ENCODE measurements around the gene PTPN13.

PTPN13 gene

DNA sequence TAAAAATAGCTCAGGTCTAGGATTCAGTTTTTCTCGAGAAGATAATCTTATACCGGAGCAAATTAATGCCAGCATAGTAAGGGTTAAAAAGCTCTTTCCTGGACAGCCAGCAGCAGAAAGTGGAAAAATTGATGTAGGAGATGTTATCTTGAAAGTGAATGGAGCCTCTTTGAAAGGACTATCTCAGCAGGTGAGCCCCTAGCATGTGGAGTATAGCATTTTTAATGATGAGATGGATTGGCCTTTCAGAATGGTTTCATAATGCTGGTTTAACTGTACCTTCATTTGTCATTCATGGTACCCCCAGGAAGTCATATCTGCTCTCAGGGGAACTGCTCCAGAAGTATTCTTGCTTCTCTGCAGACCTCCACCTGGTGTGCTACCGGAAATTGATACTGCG, 175.7 kb downstream of the PTPN13 start:
- no peak for DNase-seq (ENCODE audit: low read depth)
- TF ChIP-seq, protein P1, sequence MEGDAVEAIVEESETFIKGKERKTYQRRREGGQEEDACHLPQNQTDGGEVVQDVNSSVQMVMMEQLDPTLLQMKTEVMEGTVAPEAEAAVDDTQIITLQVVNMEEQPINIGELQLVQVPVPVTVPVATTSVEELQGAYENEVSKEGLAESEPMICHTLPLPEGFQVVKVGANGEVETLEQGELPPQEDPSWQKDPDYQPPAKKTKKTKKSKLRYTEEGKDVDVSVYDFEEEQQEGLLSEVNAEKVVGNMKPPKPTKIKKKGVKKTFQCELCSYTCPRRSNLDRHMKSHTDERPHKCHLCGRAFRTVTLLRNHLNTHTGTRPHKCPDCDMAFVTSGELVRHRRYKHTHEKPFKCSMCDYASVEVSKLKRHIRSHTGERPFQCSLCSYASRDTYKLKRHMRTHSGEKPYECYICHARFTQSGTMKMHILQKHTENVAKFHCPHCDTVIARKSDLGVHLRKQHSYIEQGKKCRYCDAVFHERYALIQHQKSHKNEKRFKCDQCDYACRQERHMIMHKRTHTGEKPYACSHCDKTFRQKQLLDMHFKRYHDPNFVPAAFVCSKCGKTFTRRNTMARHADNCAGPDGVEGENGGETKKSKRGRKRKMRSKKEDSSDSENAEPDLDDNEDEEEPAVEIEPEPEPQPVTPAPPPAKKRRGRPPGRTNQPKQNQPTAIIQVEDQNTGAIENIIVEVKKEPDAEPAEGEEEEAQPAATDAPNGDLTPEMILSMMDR (IDR thresholded peaks at IDR 0.05; ENCODE audit: control insufficient read depth, insufficient read depth, low read depth, low read length, missing control alignments): no peak
- no peak overlapping the region for H3K4me3 ChIP-seq (ENCODE audit: control insufficient read depth, low read depth, low read length)

DNA sequence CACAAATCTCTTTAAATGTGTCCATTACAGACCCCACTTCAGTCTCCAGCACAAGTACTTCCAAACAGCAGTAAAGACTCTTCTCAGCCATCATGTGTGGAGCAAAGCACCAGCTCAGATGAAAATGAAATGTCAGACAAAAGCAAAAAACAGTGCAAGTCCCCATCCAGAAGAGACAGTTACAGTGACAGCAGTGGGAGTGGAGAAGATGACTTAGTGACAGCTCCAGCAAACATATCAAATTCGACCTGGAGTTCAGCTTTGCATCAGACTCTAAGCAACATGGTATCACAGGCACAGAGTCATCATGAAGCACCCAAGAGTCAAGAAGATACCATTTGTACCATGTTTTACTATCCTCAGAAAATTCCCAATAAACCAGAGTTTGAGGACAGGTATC, 177.0 kb downstream of the PTPN13 start:
- no peak overlapping the region for H3K4me3 ChIP-seq (ENCODE audit: control insufficient read depth, low read depth, low read length)
- TF ChIP-seq, protein P1 (IDR thresholded peaks at IDR 0.05; ENCODE audit: control insufficient read depth, insufficient read depth, low read depth, low read length, missing control alignments): no peak
- no peak for DNase-seq (ENCODE audit: low read depth)

GRCh38 chr4:86775061-86775460, 180.9 kb downstream of the PTPN13 start:
- no peak overlapping the region for H3K4me3 ChIP-seq (ENCODE audit: control insufficient read depth, low read depth, low read length)
- no peak for DNase-seq (ENCODE audit: low read depth)
- TF ChIP-seq, protein P1 (IDR thresholded peaks at IDR 0.05; ENCODE audit: control insufficient read depth, insufficient read depth, low read depth, low read length, missing control alignments): no peak

DNA sequence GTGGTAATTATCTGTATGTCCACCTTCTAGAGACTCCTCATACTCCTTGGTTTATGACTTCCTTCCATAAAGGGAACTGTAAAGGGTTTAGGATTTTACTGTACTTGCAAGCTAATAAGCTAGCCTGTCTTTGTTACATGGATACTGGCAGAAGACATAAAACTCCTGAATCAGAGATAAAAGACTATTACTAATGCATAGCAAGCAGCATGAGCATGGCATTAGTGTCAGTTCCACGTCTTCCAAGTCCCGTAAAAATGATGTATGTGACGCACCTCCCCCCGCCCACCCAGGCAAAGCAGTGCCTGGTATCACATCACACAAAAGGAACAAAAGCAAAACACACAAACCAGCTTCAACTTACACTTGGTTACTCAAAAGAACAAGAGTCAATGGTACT, 184.1 kb downstream of the PTPN13 start:
- H3K4me3 ChIP-seq (ENCODE audit: control insufficient read depth, low read depth, low read length): no peak overlapping the region
- TF ChIP-seq, protein P1 (IDR thresholded peaks at IDR 0.05; ENCODE audit: control insufficient read depth, insufficient read depth, low read depth, low read length, missing control alignments): no peak
- DNase-seq (ENCODE audit: low read depth): no peak

DNA sequence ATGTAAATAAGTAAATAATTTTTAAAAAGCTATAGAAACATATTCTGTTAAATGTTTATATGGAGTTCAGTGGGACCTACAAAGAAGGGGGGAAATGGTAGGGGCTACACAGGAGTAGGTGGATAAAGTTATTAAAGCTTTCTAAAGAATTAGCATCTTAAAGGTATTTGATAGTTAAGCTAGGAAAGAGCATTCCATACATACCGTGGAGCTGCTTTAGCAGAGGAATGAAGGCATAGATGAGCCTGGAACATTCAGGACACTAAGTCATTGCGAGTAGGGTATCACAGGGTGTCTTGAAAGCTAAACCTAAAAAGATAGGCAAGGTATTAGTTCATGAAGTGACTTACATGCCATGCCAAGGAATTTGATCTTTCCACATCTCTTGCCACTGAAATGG, 194.7 kb downstream of the PTPN13 start:
- TF ChIP-seq, protein P1 (IDR thresholded peaks at IDR 0.05; ENCODE audit: control insufficient read depth, insufficient read depth, low read depth, low read length, missing control alignments): no peak
- no peak overlapping the region for H3K4me3 ChIP-seq (ENCODE audit: control insufficient read depth, low read depth, low read length)
- DNase-seq (ENCODE audit: low read depth): no peak

DNA sequence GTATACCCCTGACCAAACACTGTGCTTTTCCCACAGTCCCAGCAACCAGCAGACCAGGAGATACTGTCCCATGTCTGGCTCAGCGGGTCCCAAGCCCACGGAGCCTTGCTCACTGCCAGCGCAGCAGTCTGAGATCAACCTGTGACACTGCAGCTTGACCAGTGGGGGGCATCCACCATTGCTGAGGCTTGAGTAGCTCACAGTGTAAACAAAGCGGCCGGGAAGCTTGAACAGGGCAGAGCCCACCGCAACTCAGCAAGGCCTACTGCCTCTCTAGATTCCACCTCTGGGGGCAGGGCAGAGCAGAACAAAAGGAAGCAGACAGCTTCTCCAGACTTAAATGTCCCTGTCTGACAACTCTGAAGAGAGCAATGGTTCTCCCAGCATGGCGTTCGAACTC, 197.0 kb downstream of the PTPN13 start:
- no peak overlapping the region for H3K4me3 ChIP-seq (ENCODE audit: control insufficient read depth, low read depth, low read length)
- TF ChIP-seq, protein P1 (IDR thresholded peaks at IDR 0.05; ENCODE audit: control insufficient read depth, insufficient read depth, low read depth, low read length, missing control alignments): no peak
- no peak for DNase-seq (ENCODE audit: low read depth)

DNA sequence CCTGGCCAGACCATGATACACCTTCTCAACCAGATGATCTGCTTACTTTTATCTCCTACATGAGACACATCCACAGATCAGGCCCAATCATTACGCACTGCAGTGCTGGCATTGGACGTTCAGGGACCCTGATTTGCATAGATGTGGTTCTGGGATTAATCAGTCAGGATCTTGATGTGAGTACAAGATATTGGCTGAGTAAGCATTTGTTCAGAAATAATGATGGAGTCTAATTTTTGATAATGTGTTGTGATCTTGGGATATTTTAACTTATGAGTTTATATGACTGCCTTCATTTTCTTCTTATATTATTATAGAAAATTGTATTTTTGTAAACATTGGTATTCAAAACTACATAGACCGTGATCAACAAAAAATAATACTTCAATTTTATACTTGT, 215.7 kb downstream of the PTPN13 start:
- no peak overlapping the region for H3K4me3 ChIP-seq (ENCODE audit: control insufficient read depth, low read depth, low read length)
- DNase-seq (ENCODE audit: low read depth): no peak
- TF ChIP-seq, protein P1 (IDR thresholded peaks at IDR 0.05; ENCODE audit: control insufficient read depth, insufficient read depth, low read depth, low read length, missing control alignments): no peak
